HG02642 (cell line): Measurements from ENCODE around the gene ANKS3.

Experiments used
- ATAC-seq: cut with Tn5 transposase; IDR thresholded peaks from one replicate; pipeline ENCODE4 v1.9.1; 2021; ENCODE audit warnings: mild to moderate bottlenecking; ENCODE audit not compliant: unreplicated experiment, poor library complexity

Gene ANKS3

DNA sequence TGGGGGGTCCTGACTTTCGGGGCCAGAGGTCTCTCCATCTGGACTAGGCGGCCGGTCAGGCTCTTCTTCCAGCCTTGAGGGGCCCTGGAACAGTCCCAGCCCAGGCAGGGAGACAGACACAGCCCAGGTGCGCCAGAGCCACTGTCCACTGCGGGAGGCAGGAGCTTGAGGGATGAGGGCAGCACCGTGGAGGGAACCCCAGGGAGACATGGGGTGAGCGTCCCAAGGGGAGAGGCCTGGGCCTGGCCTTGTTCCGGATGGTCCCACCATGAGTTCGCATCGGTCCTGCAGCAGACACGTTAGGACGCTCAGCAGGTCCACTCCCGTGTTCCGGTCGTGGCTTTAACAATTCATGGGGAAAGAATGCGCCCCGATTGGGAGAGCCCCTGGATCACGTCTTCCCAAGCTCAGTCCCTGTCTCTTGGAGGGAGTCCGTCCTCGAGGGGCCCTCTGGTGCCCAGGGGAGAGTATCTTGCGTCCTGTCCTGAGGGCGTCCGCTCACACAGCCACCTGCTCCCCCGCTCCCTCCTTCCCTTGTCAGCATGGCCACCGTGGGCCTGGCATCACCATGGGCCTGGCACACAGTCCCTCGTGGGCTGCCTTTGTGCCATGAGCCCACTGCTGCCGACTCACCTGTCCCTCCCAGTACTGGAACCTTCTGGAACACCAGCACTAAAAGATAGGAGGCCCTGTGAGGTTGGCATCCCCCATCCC lies 47.4 kb downstream of the ANKS3 start:
- no peak for ATAC-seq

- ATAC-seq, result no peak
Observed at GRCh38 chr16:4685776-4686496, 48.1 kb downstream of the ANKS3 start.

DNA sequence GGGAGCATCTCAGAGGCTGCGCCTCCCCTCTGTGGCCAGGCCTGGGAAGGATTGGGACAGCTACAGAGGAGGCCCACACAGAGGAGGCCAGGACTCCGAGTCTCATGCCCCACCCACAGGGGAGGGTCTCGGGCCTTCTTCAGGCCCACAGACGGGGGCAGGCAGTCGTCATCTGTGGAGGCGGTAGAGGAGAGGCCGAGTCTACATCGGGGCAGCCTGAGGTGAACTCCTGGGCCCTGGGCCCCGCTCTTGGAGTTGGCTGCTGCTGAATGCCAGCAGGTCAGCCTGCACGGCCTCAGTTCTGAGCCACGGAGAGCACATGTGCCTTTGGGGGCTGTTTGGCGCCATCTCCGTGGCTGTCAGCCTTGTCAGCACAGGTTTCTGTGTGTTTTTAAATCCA lies 48.8 kb downstream of the ANKS3 start:
- ATAC-seq, result no peak

- no peak for ATAC-seq
Observed at GRCh38 chr16:4684763-4685162, 49.3 kb downstream of the ANKS3 start.

DNA sequence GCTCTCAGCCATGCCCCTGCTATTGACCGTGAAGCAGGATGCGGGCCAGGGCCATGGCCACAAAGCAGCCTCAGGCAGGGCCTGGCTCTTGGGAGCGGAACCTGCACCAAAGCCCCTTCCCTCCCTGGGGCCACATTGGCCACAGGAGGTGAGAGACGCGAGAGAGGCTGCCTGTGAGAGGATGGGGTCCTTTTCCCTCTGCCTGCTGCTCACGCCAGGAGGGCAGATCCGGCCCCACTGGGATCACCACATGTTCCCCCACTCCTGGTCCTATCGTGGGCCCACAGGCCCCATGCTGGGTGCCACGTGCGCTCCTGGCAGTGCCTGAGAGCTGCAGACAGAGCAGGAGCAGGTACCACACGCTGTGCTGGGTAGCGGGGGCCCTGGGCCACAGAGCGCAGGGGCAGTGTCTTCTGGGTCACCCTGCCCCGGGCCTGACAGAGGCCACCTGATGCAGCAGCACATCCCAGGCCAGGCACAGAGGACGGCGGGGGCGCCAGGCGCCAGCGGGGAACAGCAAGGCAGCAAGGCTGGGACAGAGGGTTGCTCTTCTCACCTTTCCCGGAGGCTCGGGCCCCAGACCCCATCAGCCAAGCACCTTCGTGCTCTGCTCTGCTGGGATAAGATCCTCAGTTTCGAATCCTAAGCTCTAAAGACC lies 49.9 kb downstream of the ANKS3 start:
- ATAC-seq, result no peak

DNA sequence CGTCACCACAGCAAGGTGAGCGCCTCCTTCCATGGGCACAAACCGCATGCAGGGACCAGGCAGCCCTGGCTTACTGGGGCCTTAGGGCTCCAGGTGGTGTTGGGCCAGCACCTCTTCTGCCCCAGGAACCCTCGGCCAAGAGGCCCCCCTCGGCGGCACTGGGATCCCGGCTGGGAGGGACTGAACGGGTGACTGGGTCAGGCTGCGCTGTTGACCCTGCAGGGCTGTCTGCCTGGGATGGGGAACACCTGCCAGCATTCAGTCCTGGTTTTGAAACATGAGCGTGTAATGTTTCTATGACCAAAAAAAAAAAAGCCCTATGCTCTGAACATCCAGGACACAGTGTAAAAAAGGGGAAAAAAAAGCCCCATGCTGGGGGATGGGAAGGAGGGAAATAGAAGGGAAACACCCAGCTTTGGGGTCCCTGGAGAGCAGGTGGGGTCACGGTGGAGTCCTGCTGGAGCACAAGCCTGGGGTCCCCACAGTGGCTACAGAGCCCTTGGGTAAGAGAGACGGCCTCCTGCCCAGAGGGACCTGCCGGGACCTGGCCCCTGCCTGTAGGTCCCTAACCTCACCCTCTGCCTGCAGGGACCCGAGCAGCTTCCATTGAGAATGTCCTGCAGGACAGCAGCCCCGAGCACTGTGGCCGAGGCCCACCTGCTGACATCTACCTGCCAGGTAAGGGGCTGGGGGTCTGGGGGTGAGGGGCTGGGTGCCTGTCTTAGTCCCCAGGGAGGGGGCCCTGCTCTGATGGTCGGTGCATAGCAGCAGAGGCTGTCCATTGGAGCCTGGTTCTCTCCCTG lies 50.6 kb downstream of the ANKS3 start:
- ATAC-seq, result no peak

- no peak for ATAC-seq
Observed at GRCh38 chr16:4682616-4683254, 51.3 kb downstream of the ANKS3 start.

- ATAC-seq, result no peak
Observed at GRCh38 chr16:4682084-4682591, 51.9 kb downstream of the ANKS3 start.

DNA sequence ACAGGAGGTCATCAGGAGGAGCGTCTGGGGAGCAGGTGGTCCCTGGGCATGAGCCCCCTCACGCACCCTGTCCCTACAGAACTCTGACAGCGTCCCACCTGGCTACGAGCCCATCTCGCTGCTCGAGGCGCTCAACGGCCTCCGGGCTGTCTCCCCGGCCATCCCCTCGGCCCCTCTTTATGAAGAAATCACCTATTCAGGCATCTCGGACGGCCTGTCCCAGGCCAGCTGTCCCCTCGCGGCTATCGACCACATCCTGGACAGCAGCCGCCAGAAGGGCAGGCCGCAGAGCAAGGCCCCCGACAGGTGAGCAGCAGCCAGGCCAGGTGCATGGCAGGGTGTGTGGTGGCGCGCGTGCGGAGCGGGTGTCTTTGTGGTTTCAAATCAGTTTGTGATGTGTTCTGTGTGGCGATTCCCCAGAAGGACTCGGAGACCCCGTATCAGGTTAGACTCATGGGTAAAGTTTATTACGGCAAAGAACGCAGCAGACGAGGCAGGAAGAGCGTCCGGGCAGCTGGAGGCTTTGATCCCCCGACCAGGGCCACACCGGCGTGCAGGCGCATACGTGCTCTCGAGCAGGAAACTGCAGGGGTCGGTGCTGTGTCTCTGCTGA lies 52.5 kb downstream of the ANKS3 start:
- no peak for ATAC-seq

DNA sequence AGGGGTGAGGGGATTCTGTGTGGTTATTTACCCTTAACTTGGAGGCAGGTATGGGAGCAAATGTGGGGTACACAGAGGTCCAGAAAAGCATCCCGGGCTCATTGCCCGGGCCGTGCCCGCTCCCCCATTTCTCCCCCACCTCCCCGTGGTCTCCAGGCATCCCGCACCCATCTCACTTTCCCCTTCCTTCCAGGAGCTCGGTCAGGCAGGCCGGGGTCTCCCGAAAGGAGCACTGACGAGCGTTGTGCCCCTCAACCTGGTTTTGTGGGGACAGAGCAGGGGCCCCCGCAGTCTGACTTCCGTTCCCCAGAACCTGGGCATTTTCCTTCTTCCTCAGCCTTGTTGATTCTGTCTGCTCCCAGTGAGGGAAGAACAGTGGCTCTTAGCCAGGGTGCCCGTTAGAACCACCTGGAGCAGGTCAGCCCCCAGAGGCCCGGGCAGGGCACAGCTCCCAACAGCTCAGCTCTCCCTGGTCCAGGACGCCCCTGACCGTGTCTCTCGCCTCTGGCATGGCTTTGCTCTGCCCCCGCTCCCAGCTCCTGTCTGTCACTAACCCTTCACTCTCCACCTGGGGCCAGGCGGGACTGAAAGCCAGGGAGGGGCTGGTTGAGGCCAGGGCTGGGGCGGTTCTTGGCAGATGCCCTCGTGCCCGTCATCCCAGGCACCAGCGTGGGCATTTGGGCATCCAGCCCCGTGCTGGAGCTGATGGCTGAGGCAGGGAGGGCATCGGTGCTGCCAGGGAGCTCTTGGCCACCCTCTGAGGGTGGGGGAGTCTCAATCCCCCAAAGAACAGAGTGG lies 53.2 kb downstream of the ANKS3 start:
- ATAC-seq, result no peak

DNA sequence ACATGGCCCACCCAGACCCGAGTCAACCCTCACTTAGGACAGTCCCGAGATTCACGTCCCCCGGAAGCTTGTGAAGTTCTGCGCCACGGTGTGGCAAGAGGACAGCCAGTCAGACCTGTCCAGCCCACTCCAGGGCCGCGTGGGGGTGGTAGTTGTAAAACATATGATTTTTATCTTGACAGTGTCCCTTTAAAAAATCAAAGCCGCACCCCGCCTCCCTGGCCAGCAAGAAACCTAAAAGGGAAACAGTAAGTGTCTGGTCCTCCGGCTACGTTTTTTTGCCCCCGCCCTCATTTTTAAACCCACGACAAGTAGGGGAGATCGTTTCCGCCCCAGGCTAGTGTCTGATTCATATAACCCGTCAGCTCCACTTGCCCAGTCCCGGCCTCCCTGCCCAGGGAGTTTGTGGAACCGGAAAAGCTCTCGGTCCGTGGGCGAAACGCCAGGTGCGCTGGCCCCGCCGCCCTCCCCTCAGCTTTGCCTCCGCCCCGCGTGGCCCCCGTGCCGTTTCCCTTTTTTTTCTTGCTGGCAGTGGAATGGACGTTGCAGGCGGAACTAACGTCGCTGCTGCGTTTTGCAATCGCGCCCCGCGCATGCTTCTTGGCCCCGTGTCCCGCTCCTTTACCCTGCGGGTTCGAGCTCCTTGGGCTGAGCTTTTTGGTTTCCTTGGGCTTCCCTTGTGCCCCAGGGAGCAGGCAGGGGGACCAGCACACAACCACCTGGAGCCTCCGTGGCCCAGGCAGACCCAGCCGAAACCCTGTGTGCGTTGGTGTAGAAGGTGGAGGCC lies 54.0 kb downstream of the ANKS3 start:
- ATAC-seq, result no peak

DNA sequence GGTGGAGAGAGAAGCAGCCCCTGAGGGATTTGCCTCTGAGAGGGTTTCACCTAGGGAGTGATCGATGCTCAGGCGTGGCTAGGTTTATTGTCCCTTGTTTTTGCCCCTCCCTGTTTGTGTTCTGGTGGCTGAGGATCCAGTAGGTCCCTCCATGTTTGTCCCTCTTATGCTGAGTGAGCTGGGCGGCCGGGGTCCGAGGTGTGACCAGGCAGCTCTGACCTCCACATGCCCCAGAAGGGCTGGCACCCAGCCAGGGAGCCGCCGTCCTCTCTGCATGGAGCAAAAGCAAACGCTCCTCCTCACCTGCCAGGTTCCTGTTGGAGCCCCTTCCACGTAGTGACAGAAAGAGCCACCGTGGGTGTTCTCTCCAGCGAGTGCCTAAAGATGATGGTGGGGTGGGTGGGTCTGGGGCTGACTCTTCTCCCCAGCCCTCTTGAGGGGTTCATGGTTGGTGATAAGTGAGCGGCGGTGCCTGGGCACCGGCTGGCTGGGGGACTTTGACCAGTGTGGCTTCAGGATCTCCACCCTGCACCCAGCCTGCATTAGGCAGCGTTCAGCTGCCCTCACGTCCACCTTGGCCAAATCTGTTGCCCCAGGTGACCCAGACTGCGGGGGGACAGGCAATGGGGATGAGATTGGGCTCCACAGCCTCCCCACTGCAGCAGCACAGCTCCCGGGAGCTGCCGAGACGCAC lies 54.8 kb downstream of the ANKS3 start:
- no peak for ATAC-seq

DNA sequence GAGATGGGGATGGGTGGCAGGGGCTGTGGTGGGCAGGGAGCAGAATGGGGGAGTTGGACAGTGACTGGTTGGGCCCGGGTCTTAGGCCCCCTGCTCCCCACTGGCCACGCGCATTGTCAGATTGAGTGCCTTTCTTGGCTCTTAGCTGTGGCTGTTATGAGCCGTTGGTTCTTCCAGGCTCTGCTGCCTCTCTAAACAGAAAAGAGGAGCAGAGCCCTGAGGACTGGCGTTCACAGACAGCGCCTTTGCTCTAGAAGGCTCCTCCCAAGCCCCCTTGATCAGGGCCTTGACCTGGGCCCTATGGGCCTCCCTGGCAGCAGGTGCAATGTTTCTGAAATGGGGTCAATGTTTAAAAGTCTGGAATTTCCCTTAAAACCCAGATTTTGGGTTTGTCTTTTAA lies 55.5 kb downstream of the ANKS3 start:
- no peak for ATAC-seq

- ATAC-seq, result no peak
Observed at GRCh38 chr16:4677994-4678393, 56.1 kb downstream of the ANKS3 start.

GRCh38 chr16:4677390-4677789 lies 56.7 kb downstream of the ANKS3 start:
- ATAC-seq, result no peak

GRCh38 chr16:4676831-4677230 lies 57.2 kb downstream of the ANKS3 start:
- ATAC-seq, result no peak
